CD4-positive, alpha-beta T cell (primary cell): Measurements from ENCODE around the gene AQP5. TPM values are rescaled to one million over a fixed set of nuclear protein-coding genes. Genes with fewer than 3 reads are reported as not detected.
A peak's percentile ranks its signal among the peaks of the same experiment; 100 is the strongest.

Experiments
- ATAC-seq: fragments of 200-7000 bp; cut with Tn5 transposase; one replicate; pipeline ENCODE4 v1.10.0; 2022; ENCODE audit warnings: mild to moderate bottlenecking; ENCODE audit not compliant: poor library complexity
- CTCF ChIA-PET: fragments of 350-600 bp; sonication (Branson Sonifier 250); formaldehyde crosslinking; loops from one replicate; lab custom pipeline; 2021; ENCODE audit warnings: antibody characterized with exemption, inconsistent platforms; lab: Charles Lee
- POLR2A ChIA-PET: fragments of 350-600 bp; sonication (Branson Sonifier 250); formaldehyde crosslinking; loops from one replicate; lab custom pipeline; 2021; ENCODE audit warnings: antibody characterized with exemption, inconsistent platforms; lab: Charles Lee
- DNase-seq, 14 experiments: peaks; one replicate each; pipeline ENCODE4 v3.0.0-alpha.2; 2013 to 2020; ENCODE audit warnings: mixed read lengths in 2 of 14
- H3K27ac ChIP-seq, 2 donors: one replicate each; pipeline versions ENCODE4 v1.5.1 to v1.7.0; 2013; ENCODE audit warnings: low read length in 2 of 2, low read depth in 1 of 2, mild to moderate bottlenecking in 1 of 2
- H3K27me3 ChIP-seq, 2 experiments: 1 replicate in 1 of 2; 2 replicates in 1 of 2; pipeline versions ENCODE4 v1.6.1 to v1.7.0; 2013; ENCODE audit warnings: low read length in 2 of 2, control low read depth in 1 of 2, mild to moderate bottlenecking in 1 of 2, moderate library complexity in 1 of 2; ENCODE audit not compliant: insufficient read depth in 2 of 2, control insufficient read depth in 1 of 2
- H3K36me3 ChIP-seq: one replicate; pipeline ENCODE4 v1.6.1; 2013; ENCODE audit warnings: low read length, control low read depth; ENCODE audit not compliant: insufficient read depth
- H3K4me1 ChIP-seq: one replicate; pipeline ENCODE4 v1.6.1; 2013; ENCODE audit warnings: low read length, control low read depth; ENCODE audit not compliant: insufficient read depth
- H3K4me3 ChIP-seq: one replicate; pipeline ENCODE4 v1.5.1; 2013; ENCODE audit warnings: mild to moderate bottlenecking, low read length, moderate library complexity
- H3K9me3 ChIP-seq, 2 experiments: 1 replicate in 1 of 2; 2 replicates in 1 of 2; pipeline versions ENCODE4 v1.6.1 to v1.7.0; 2013; ENCODE audit warnings: low read length in 2 of 2, mild to moderate bottlenecking in 2 of 2, control low read depth in 1 of 2, moderate library complexity in 1 of 2; ENCODE audit not compliant: control insufficient read depth in 1 of 2, insufficient read depth in 1 of 2
- H3K27ac Mint-ChIP-seq: one replicate; pipeline ENCODE4 v1.8.0; 2020; ENCODE audit warnings: mixed read lengths
- H3K27me3 Mint-ChIP-seq: one replicate; pipeline ENCODE4 v1.8.0; 2021; ENCODE audit warnings: mixed read lengths
- H3K36me3 Mint-ChIP-seq: one replicate; pipeline ENCODE4 v1.8.0; 2021; ENCODE audit warnings: low read depth, mixed read lengths
- H3K4me1 Mint-ChIP-seq: one replicate; pipeline ENCODE4 v1.8.0; 2021; ENCODE audit warnings: low read depth, mixed read lengths
- H3K4me3 Mint-ChIP-seq: one replicate; pipeline ENCODE4 v1.8.0; 2020; ENCODE audit warnings: mild to moderate bottlenecking, mixed read lengths
- H3K9me3 Mint-ChIP-seq: one replicate; pipeline ENCODE4 v1.8.0; 2020; ENCODE audit warnings: mixed read lengths
- intact Hi-C, 2 experiments: fragments of 100-400 bp; cut with DNase I in 1 of 2; cut with micrococcal nuclease in 1 of 2; formaldehyde crosslinking; loops; one replicate each; pipeline versions ENCODE4 v1.15.1 to v1.9.0; 2023 to 2025; cut with DNase I, micrococcal nuclease
- total RNA-seq, 174 experiments: library from RNA in 2 of 174; stranded (reverse) in 2 of 174; gene quantifications; one replicate each; pipeline ENCODE4 v1.2.3 and lab custom pipeline; 2021 to 2026
- TF ChIP-seq, protein P1 (sequence below): fragments of 200-600 bp; IDR thresholded peaks from one replicate; pipeline ENCODE4 v1.8.0; 2022; ENCODE audit warnings: antibody characterized with exemption, mild to moderate bottlenecking

AQP5 gene
- total RNA-seq, 2 experiments from 2014 or later, result not detected

- Mint-ChIP-seq H3K9me3 (no peaks in the 10 kb centered on the region), H3K4me1 (peaks cover 13% of the 10 kb centered on the region), H3K27me3 (peaks cover 59% of the 10 kb centered on the region), H3K4me3 (no peak overlapping the region), H3K36me3 (no peaks in the 10 kb centered on the region), H3K27ac (no peak overlapping the region)
- DNase-seq, result no peak
- Histone ChIP-seq H3K36me3 (no peaks in the 10 kb centered on the region), H3K4me3 (no peak overlapping the region), H3K4me1 (peaks cover 22% of the 10 kb centered on the region), H3K9me3 (peaks cover 0 to 8% of the 10 kb centered on the region in 2 experiments), H3K27ac (no peak overlapping the region), H3K27me3 (peaks cover 31 to 50% of the 10 kb centered on the region in 2 experiments)
- TF ChIP-seq, protein P1, sequence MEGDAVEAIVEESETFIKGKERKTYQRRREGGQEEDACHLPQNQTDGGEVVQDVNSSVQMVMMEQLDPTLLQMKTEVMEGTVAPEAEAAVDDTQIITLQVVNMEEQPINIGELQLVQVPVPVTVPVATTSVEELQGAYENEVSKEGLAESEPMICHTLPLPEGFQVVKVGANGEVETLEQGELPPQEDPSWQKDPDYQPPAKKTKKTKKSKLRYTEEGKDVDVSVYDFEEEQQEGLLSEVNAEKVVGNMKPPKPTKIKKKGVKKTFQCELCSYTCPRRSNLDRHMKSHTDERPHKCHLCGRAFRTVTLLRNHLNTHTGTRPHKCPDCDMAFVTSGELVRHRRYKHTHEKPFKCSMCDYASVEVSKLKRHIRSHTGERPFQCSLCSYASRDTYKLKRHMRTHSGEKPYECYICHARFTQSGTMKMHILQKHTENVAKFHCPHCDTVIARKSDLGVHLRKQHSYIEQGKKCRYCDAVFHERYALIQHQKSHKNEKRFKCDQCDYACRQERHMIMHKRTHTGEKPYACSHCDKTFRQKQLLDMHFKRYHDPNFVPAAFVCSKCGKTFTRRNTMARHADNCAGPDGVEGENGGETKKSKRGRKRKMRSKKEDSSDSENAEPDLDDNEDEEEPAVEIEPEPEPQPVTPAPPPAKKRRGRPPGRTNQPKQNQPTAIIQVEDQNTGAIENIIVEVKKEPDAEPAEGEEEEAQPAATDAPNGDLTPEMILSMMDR, result no peak
- intact Hi-C loops, result loop anchor here in 1 of 2 experiments (5.0 kb wide), 1 partner anchor 212 kb away; no protein-coding TSS in a partner anchor
- POLR2A ChIA-PET, result no interaction called here
- no peak for ATAC-seq
- CTCF ChIA-PET, result no interaction called here
Measured at GRCh38 chr12:49964849-49965624, 3.4 kb downstream of the AQP5 start.

DNA sequence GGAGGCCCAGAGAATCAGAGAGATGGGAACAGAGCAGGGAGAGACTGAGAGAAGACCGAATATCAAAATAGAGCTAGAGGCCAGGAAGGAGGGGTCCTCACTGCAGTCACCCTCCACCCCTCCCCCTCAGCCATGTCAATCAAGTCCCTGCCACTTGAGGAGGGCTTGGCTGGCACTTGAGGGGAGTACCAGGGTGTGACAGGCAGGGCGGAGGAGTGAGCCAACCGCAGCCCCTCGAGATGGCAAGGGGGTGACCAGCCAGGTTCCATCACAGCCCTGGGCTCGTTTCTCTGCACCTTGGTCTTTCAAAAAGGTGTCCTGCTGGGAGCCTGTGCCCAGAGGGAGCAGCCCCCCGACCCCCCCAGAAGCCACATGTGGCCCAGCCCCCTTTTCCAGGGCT lies 4.2 kb downstream of the AQP5 start:
- TF ChIP-seq, protein P1, result no peak
- Histone ChIP-seq H3K27me3 (peaks cover 24 to 47% of the 10 kb centered on the region in 2 experiments), H3K36me3 (no peaks in the 10 kb centered on the region), H3K4me1 (peaks cover 21% of the 10 kb centered on the region), H3K27ac (no peak overlapping the region), H3K9me3 (peaks cover 0 to 8% of the 10 kb centered on the region in 2 experiments), H3K4me3 (no peak overlapping the region)
- DNase-seq, result no peak
- Mint-ChIP-seq H3K4me1 (peaks cover 5% of the 10 kb centered on the region), H3K9me3 (no peaks in the 10 kb centered on the region), H3K36me3 (no peaks in the 10 kb centered on the region), H3K27ac (no peak overlapping the region), H3K27me3 (peaks cover 51% of the 10 kb centered on the region), H3K4me3 (no peak overlapping the region)
- CTCF ChIA-PET, result interaction anchor here (1.5 to 3.1 kb wide), 9 partner anchors 14 to 210 kb away, joined by 3 to 32 read pairs (median 11); partner anchors contain the start of genes COX14 and SMARCD1
- POLR2A ChIA-PET, result no interaction called here
- no peak for ATAC-seq
- intact Hi-C loops, result loop anchor here in 1 of 2 experiments (5.0 kb wide), 1 partner anchor 211 kb away; no protein-coding TSS in a partner anchor

DNA sequence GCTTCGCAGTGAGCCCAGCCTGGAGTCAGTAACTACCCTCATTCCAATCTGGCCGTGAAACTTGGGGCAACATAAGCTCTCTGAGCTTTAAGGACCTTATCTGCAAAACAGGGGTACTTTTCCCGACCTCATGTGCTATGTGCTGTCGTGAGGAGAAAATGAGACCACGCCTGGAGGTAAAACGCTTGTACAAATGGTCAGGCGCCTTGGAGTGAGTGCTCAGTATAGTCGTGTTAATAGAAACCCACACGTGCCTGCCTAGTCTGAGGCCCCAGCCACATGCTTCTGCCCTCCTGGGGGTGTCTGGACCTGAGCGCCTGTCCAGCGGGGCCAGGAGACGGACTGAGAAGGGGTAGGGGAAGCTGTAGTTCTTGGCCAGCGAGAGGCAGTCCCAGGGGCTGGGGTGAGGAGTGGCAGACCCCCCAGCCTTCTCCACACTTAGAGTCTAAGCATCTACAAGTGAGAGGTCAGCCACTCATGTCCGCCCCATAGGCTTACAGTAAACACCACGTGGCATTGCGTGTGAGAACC lies 4.9 kb downstream of the AQP5 start:
- H3K4me1 Mint-ChIP-seq, result peaks cover 5% of the 10 kb centered on the region
- no peak for DNase-seq
- peak overlapping the region; percentile 70 for H3K4me3 Mint-ChIP-seq
- ChIA-PET CTCF (interaction anchor here (0.7 to 3.1 kb wide), 38 partner anchors 11 to 436 kb away, joined by 3 to 36 read pairs (median 5); partner anchors contain the start of genes COX14, RACGAP1, SMARCD1 and TMBIM6), POLR2A (interaction anchor here (0.7 to 1.4 kb wide), 3 partner anchors 92 to 214 kb away, joined by 3 read pairs; partner anchors contain the start of gene COX14)
- intact Hi-C loops, result loop anchor here (1.0 to 5.0 kb wide), 3 partner anchors 90 to 211 kb away; no protein-coding TSS in a partner anchor
- peaks cover 22 to 46% of the 10 kb centered on the region in 2 experiments for H3K27me3 ChIP-seq
- H3K4me1 ChIP-seq, result peaks cover 17% of the 10 kb centered on the region
- H3K36me3 ChIP-seq, result no peaks in the 10 kb centered on the region
- H3K36me3 Mint-ChIP-seq, result no peaks in the 10 kb centered on the region
- H3K27me3 Mint-ChIP-seq, result peaks cover 50% of the 10 kb centered on the region
- H3K27ac Mint-ChIP-seq, result no peak overlapping the region
- ATAC-seq, result no peak
- TF ChIP-seq, protein P1, result no peak
- peaks cover 0 to 8% of the 10 kb centered on the region in 2 experiments for H3K9me3 ChIP-seq
- H3K27ac ChIP-seq, result no peak overlapping the region
- H3K4me3 ChIP-seq, result no peak overlapping the region
- no peaks in the 10 kb centered on the region for H3K9me3 Mint-ChIP-seq
